ENCODE measurements around the gene SHISA8.
"Not testable (repeated sequence)": the region's sequence is repeated elsewhere in the genome, so short reads cannot be mapped to it uniquely, and the experiment has no call there.

SHISA8 gene

DNA sequence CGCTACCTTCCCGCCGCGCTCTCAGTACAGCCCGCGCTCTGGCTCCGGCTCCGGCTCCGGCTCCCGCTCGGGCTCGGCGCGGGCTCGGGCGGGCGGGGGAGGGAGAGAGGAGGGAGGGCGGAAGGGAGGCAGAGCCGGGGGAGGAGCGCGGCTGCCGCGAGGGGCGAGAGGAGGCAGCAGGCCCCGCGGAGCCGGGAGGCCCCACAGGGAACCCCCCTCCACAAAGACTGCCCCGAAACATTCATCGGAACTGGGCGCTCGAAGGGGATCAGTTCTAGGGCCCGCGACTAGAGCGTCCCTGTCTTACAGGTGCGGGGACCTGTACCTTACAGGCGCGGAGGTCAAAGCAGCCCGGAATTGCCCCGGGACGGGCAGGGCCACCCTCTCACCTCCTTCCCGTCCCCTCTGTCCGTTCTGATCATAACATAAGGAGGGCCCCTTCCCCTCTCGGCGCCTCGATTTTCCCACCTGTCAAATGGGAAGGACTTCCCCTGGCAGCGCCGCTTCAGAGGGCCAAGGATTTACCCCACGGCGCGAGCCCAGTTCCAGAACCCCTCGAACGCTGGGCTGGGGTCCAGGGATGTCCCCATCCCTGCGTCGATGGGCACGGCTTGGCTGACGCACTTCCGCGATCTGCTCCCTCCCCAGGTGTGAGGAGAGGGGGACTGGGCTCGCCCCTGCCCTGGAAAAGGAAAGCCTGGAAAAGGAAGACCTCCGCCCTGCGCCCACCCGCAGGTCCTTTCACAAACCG, at the start of gene SHISA8:
TSS of gene SHISA8 (minus strand) at position 40 of the 751 bp plus-strand sequence. CDS start 407 bp downstream, outside the sequence.
- peak in 2 of 56 donors; percentile 16 to 32 for DNase-seq

DNA sequence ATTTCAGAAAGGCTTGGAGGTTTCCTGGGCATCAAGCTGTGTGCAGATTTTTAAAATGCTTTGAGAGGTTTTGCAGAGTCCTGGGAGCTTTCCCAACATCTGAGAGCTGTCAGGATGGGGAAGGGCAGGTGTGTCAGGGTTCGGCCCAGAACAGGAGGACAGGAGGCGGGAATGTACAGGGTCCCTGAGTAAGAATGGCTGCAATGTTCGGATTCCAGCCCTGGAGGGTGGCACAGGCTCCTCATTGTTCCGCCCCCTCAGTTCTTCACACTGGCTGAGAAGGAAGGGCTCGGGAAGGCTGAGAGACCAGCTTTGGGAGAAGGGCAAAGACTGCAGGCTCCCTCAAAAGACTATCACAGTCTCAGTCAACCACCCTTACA, 49.2 kb upstream of the SHISA8 start:
- DNase-seq: peak in 1 of 56 donors; percentile 23

DNA sequence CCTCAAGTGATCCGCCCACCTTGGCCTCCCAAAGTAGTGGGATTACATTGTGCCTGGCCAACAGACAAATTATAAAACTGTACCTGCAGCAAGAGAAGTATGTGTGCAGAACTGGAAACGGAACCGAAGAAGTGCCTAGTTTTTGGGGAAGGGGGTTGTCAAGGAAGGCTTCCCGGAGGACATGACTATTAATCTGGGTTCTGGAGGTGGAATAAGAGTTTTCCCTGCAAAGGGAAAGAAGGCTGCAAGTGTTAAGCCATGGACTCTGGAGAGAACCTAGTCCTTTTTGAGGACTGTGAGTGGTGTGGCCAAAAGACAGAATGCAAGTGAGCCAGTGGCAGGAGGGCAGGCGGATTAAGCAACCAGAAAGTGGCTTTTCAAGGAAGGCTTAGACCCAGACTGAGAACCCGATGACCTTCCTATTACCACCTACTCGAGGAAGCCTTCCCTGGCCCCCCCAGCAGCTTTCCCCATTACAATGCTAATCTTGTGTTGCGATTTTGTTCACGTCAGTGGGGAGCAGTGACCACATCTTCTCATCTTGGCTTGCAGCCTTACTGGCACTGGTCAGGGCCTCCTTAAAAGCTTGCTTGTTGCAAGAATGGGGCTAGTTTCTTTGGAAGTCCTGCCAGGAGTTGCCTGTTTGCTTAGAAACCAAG, 48.7 kb upstream of the SHISA8 start:
- DNase-seq: peak in 39 of 56 donors; percentile 20 to 87 (median 62)

DNA sequence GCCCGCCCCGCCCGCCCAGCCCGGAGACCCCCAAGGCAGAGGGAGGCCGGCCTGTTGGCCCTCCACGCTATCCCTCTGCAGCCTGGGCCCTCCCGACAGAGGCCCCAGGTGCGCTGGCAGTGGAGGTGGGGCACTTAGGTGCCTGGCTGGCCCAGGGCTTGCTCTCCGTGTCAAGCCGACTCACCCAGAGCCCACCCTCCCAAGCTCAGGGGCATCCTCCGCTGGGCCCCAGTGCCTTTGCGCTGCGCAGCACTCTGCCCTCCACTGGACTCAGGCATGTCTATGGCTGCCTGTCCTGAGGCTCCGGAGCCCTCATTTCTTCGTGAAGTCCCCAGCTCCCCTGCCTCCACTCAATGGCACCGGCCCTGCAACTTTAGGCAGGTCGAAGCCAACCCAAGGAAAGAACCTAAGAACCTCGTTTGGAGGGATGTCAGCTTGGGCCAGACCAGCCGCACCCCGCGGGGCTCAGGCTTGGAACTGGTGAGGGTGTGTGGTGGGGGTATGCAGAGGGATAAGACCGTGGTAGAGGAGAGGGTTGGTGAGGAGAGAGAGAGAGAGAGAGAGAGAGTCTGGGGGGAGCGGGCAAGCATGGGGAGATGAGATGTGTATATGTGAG, 43.2 kb upstream of the SHISA8 start:
- no peak for DNase-seq

DNA sequence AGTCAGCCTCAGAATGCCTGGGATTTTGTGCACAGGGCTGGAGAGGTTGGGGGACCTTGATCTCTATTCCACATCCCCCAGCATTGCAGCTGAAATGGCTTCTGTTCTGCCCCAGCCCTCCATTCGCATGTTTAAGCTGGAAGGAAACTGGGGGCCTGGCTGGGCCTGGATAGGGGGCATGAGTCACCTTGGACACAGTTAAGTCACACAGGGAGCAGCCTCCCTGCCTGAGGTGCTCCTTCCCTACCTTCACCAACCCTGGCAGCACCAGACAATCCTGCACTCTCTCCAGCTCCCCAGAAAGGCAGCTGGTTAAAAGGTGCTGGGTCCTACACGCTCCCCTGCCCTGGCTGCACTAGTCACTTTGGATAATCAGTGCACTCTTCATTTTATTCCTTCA, 37.8 kb upstream of the SHISA8 start:
- no peak for DNase-seq

DNA sequence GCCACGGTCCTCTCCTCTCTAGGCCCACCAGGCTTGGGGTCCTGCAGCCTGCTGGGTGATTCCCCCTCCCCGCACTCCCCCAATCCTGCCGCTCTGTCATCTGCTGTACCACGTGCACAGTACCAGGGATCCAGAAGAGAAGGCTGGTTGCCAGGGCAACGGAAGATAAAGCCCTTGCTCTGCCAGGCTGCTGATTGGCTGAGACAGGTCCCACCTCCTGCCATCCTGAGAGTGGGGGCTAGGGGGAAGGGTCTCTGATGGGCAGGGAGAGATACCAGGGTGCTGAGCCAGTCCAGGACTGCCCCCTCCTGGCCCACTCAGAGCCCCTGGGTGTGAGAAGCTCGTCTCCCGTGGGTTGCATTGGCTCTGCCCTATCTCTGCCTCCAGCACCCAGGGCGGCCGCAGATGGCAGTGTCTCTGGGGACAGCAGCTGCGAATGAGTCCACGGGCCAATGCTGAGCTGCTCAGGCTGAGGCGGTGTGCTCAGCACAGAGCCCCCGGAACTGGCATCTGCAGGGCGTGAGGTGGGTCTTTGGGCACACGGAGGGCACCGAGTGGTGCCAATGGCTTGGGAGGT, 37.1 kb upstream of the SHISA8 start, which contains the start of gene SMIM45:
TSS of gene SMIM45 (plus strand) at position 253 of the 577 bp plus-strand sequence.
- peak in 55 of 56 donors; percentile 28 to 97 (median 84) for DNase-seq

DNA sequence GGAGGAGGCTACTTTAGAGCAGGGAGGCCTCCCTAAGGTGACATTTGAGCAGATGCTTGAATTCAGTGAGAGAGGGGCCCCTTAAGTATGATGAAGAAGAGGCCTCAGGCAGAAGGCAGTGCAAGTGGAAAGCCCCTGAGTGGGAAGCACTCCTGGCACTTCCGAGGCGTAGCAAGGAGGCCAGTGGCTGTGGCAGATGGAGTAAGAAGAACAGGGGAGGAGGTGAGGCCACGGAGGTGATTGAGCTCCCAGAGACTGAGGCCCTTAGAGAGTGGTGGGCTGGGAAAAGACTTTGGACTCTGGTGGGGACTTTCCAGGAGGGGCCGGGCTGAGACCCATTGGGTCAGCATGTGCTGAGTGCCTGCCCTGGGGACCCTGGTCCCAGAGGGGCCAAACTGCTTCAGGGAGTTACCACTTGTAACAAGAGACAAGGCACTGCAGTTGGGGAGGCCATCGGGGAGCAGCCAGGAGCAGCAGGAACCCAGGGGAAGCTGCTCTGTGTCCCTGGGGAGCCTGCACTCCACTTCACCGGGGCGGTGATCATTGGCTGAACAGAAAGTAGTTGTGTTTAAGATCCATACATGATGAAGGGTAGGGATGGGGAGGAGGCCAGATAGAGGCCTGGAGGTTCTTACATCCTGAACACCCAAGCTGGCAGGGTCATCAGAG, 34.6 kb upstream of the SHISA8 start:
- DNase-seq: no peak

DNA sequence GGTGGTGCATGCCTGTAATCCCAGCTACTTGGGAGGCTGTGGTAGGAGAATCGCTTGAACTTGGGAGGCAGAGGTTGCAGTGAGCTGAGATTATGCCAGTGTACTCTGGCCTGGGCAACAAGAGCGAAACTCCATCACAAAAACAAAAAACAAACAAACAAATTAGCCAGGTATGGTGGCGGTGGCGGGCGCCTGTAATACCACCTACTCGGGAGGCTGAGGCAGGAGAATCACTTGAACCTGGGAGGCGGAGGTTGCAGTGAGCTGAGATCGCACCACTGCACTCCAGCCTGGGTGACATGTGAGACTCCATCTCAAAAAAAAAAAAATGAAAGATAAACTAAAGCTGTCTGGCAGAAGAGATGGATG, 34.0 kb upstream of the SHISA8 start:
- not testable (repeated sequence) for DNase-seq

DNA sequence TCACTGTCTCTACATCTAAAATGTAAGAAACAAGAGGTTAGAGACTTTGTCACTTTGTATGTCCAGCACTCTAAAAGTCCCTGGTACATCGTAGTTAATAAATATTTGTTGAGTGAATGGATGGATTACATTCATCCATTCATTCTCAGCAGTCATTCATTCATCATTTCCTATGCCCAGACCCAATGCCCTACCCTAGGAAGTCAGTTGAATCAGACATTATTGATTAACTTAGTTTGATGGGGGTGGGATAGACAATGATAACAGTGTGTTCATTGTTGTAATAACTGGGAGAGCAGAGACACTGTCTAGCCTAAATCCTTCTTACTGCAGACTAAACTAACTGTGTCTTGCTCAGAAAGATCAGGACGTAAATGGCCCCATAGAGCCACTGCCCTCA, 33.3 kb upstream of the SHISA8 start:
- no peak for DNase-seq

DNA sequence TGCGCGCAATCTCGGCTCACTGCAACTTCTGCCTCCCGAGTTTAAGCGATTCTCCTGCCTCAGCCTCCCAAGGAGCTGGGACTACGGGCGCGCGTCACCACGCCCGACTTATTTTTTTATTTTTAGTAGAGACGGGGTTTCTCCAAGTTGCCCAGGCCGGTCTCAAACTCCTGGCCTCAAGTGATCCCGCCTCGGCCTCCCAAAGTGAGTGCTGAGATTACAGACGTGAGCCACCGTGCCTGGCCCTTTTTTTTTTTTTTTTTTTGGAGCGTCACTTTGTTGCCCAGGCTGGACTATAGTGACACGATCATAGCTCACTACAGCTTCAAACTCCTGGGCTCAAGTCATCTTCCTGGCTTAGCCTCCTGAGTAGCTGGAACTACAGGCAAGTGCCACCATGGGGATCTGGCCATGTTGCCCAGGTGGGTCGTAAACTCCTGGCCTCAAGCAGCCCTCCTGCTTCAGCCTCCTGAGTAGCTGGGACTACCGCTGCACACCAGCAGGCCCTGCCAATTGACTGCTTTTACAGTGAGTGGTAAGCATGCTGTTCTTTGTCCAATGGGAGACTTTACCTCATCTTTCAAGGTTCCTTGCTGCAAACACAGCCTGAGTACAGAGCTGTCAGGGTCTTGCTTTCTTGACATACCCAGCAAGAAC, 32.7 kb upstream of the SHISA8 start:
- DNase-seq: no peak

DNA sequence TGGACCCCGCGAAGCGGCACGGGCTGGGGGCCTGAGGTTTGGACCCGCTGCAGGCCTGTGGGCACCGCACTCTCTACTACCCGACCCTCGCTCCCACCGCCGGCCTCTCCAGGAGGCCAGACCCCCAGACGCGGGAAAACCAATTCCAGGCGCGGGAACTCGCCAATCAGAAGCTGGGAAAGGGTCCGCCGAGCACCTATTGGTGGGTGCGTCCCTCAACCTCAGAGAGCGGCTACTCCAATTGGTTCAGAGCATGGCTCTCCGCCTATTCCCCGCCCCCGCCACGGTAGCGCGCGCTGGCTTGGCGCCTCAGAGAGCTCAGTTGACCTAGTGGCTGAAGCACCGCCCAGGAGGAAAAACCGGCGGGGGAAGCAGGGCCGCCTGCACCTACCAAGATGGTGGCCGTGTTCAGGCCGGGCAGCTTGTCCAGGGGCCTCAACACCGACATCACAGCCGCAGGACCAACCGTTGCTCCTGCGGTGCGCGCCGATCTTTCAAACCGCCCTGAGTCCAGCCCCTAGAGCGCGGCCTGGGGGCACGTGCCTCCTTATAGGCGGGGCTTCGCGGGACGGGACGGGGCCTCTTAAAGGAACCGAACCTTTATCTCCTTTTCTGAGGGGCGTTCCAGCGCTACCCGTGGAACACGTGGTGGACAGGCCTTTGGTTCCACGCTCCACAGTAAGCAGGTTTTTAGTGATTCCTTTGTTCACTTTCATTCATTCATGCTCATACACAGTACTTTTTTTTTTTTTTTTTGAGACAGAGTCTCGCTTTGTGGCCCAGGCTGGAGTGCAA, 32.0 kb upstream of the SHISA8 start, which contains the start of gene CENPM:
TSS of gene CENPM (minus strand) at position 524 of the 795 bp plus-strand sequence. CDS start at position 448, 76 bp downstream.
- DNase-seq: peak; percentile 59 to 97 (median 90)

DNA sequence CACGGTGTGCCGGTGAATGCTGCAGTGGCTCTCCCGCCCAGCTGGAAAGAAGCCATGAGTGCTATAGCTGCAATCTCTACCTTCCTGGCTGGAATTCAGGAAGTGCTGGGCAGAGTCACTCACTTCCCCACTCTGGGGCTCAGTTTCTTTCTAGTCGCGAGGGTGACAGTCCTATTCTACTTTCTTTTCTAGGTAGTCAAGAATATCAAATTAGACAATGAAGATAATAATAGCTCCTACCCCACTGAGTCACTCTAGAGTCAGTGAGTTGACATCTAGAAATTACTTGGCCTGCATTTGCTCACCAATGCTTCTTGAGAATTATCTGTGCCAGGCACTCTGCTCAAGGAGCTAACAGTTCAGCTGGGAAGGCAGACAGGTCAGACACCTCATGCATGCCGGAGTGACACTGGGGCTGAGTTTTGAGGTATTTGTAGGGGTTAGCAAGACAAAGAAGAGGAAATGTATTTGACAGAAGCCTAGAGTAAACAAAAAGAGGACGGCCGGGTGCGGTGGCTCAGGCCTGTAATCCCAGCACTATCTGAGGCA, 28.9 kb upstream of the SHISA8 start:
- no peak for DNase-seq

DNA sequence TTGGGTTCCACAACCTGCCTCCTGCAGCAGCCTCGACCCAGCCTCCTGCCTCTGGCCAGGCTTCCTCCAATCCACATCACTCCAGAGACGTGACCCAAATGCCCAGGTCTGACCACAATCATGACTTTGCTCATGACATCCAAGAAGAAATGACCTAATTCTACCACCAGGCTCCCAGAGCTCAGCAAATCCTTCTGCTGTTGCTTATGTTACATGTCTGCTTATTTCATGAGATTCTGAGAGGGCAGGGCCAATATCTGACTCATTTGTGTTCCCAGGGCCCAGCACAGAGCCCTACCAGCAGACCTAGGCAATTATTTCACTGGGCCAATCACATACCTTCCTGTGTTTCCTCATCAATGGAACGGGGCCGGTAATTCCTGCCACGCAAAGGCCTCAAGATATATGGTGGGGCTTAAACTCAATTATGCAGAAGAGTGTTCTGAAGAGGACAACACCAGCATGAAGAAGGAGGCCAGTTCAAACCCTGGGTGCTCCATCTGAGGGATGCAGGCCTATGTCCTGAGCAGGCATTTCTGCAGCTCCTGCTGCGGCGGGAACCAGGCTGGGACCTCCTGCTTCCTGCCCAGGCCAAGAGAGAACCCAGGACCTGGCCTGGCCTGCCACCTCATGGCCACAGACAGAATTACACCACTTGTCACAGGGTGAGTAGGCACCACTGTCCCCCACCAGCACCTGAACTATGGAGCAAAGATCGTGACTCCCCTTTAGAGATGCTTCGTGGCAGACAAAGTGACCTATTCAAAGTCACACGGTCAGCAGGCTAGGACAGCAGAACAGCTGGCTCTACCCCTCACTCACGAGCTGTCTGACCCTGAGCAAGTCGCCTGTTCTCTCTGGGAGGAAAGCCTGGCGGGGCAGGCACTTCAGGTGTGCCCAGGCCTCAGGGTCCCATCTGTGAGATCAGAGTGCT, 26.2 kb upstream of the SHISA8 start:
- DNase-seq: peak in 53 of 56 donors; percentile 33 to 92 (median 73)

DNA sequence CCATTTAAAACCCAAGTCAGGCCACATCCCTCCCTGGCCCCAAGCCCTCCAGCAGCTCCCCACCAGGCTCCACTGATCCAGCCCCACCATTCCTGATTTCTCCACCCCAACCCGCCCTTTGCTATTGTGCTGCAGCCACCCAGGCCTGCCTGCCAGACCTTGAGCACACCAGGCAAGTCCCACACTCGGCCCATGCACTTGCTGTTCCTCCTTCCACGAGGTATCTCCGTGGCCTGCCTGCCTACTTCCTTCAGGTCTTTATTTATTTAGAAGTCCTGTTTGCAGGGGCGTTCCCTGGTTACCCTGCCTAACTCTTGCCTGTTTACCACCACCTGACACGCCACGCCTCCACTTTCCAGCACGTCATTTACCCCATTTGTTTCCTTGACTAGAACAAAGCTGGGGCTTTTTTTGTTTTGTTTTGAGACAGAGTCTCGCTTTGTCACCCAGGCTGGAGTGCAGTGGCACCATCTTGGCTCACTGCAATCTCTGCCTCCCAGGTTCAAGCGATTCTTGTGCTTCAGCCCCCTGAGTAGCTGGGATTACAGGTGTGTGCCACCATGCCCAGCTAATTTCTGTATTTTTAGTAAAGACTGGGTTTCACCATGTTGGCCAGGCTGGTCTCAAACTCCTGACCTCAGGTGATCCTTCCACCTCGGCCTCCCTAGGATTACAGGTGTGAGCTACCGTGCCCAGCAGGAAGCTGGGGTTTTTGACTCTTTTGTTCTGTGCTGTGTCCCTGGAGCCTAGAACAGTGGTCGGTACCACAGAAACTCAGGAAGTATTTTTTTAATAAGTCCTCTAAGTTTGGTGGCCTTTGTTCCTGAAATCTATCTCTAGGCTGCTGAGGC, 25.3 kb upstream of the SHISA8 start:
- peak in 32 of 56 donors; percentile 13 to 74 (median 41) for DNase-seq

DNA sequence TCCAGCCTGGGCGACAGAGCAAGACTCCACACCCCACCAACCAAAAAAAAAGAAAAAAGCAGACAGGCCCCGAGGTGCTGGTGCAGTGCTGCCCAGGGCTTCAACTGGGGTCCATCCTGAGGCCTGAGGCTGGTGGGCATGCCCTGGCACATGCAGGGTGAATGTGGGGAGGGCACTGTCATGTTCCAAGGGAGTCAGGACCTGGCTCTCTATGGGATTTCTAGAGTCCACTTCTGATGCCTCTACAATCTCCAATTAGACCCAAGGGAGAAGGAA, 22.0 kb upstream of the SHISA8 start:
- DNase-seq: no peak

DNA sequence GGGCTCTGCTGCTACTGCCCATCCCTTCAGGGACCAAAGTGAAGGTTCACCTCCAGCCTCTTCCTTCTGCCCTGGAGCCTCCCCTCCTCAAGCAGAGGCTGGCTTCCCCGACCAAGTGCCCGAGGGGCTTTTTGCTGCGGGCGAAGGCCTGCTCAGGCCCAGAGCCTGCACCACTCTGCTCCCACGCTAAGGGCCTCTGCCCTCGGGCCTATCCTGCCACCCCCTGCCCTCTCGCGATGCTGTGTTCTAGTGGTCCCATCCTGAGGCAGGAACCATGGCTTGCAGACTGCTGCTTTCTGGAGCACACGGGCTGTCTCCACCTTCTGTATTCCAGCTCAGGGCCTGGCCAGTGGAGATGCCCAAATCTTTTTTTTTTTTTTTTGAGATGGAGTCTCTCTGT, 20.6 kb upstream of the SHISA8 start:
- DNase-seq: no peak

DNA sequence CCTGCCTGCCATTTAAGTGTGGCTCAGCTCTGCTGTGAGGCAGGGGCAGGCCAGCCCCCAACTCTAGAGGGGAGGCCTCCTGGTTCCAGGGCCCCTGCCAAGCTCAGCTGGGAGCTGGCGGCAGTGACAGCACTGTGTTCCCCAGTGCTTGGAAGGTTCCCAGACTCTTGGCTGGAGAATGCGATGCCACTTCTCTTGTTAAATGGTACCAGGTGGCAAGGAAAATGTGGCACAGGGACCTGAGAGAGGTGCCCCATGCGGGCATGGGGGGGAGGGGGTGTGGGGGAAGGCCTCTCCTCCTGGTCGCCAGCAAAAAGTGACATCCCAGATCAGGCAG, 20.1 kb upstream of the SHISA8 start:
- DNase-seq: peak in 11 of 56 donors; percentile 11 to 57 (median 29)
